Limb (tissue), 2 donors: ENCODE data around the gene ZNF232.
"Not testable (repeated sequence)": the region's sequence is repeated elsewhere in the genome, so short reads cannot be mapped to it uniquely, and the experiment has no call there.

Experiments used
- DNase-seq, 2 donors: peaks; one replicate each; pipeline ENCODE4 v3.0.0-alpha.2; 2016; ENCODE audit errors: extremely low spot score in 2 of 2

ZNF232 gene

GRCh38 chr17:5099271-5099670 lies 12.4 kb downstream of the ZNF232 start:
- no peak for DNase-seq

GRCh38 chr17:5097101-5097834 lies 14.4 kb downstream of the ZNF232 start:
- DNase-seq = peak; percentile 83 to 88

GRCh38 chr17:5096731-5097100 lies 15.0 kb downstream of the ZNF232 start:
- no peak for DNase-seq

- DNase-seq = no peak
These were observed 19.3 kb downstream of the ZNF232 start for GRCh38 chr17:5092218-5093010.

- no peak for DNase-seq
These were observed 31.1 kb downstream of the ZNF232 start for GRCh38 chr17:5080591-5080990.

GRCh38 chr17:5078106-5079028 lies 33.3 kb downstream of the ZNF232 start, which contains the start of gene ZFP3:
Gene ZFP3, plus strand, starts transcription at chr17:5078467. Its CDS starts 13,038 bp downstream, at chr17:5091505.
- DNase-seq = peak; percentile 83 to 90

GRCh38 chr17:5077781-5078105 lies 33.9 kb downstream of the ZNF232 start:
- no peak for DNase-seq

- not testable (repeated sequence) for DNase-seq
These were observed 34.4 kb downstream of the ZNF232 start for GRCh38 chr17:5077275-5077674.

GRCh38 chr17:5075472-5075871 lies 36.2 kb downstream of the ZNF232 start:
- DNase-seq = not testable (repeated sequence)

- no peak for DNase-seq
These were observed 42.0 kb downstream of the ZNF232 start for GRCh38 chr17:5069724-5070123.

- no peak for DNase-seq
These were observed 43.4 kb downstream of the ZNF232 start for GRCh38 chr17:5068236-5068635.

- no peak for DNase-seq
These were observed 46.4 kb downstream of the ZNF232 start for GRCh38 chr17:5065227-5065744.
